GM21825 (cell line): ENCODE measurements around the gene MED25.

Experiments
- ATAC-seq: cut with Tn5 transposase; IDR thresholded peaks from one replicate; pipeline ENCODE4 v1.9.1; 2021; ENCODE audit warnings: mild to moderate bottlenecking, moderate library complexity; ENCODE audit not compliant: unreplicated experiment

MED25 gene

GRCh38 chr19:49856574-49857021 lies 38.5 kb downstream of the MED25 start:
- no peak for ATAC-seq

- ATAC-seq = no peak
These were observed 39.2 kb downstream of the MED25 start for GRCh38 chr19:49857061-49857837.

- ATAC-seq = no peak
These were observed 39.7 kb downstream of the MED25 start for GRCh38 chr19:49857838-49858087.

- ATAC-seq = no peak
These were observed 40.2 kb downstream of the MED25 start for GRCh38 chr19:49858088-49858985.

- no peak for ATAC-seq
These were observed 41.7 kb downstream of the MED25 start for GRCh38 chr19:49859682-49860335.

- no peak for ATAC-seq
These were observed 42.4 kb downstream of the MED25 start for GRCh38 chr19:49860336-49861102.

- no peak for ATAC-seq
These were observed 43.0 kb downstream of the MED25 start for GRCh38 chr19:49861107-49861506.

GRCh38 chr19:49861541-49862378 lies 43.7 kb downstream of the MED25 start:
- no peak for ATAC-seq

- ATAC-seq = no peak
These were observed 44.5 kb downstream of the MED25 start for GRCh38 chr19:49862391-49863253.

GRCh38 chr19:49863254-49863934 lies 45.3 kb downstream of the MED25 start:
- ATAC-seq = no peak

- no peak for ATAC-seq
These were observed 45.8 kb downstream of the MED25 start for GRCh38 chr19:49863935-49864320.

GRCh38 chr19:49864890-49865289 lies 46.8 kb downstream of the MED25 start:
- no peak for ATAC-seq

GRCh38 chr19:49866933-49867782 lies 49.1 kb downstream of the MED25 start, which contains the start of gene PNKP:
Gene PNKP, minus strand, starts transcription at chr19:49867576. Its CDS starts 372 bp downstream, at chr19:49867204.
- ATAC-seq = peak; percentile 34

- peak; percentile 4 for ATAC-seq
These were observed 51.0 kb downstream of the MED25 start for GRCh38 chr19:49869009-49869483.

GRCh38 chr19:49869484-49870308 lies 51.6 kb downstream of the MED25 start:
- ATAC-seq = peak; percentile 55

GRCh38 chr19:49870309-49870901 lies 52.3 kb downstream of the MED25 start:
- no peak for ATAC-seq
